GM13976 (cell line): Measurements from ENCODE around the gene CCNI2.

Source experiments
- DNase-seq: peaks from one replicate; pipeline ENCODE4 v3.0.0; 2012; ENCODE audit warnings: low spot score
- CTCF ChIP-seq: IDR thresholded peaks from 2 replicates; pipeline ENCODE4 v1.5.1; 2012; ENCODE audit warnings: borderline replicate concordance, mild to moderate bottlenecking; ENCODE audit not compliant: insufficient read depth; ENCODE audit errors: extremely low read depth, missing control alignments, control extremely low read depth
- in situ Hi-C: fragments of 300-500 bp; cut with MboI; formaldehyde crosslinking; loops from one replicate; pipeline ENCODE4 v1.12.0; 2022; ENCODE audit warnings: low sequenced_read_pairs, mixed read lengths, inconsistent platforms; ENCODE audit not compliant: unreplicated experiment

CCNI2 gene

GRCh38 chr5:132746954-132747615 lies at the start of gene CCNI2:
TSS of gene CCNI2 (plus strand) at chr5:132747426. CDS start at chr5:132747496, 70 bp downstream.
- peak; percentile 38 for TF ChIP-seq CTCF
- in situ Hi-C loops = no loop called here
- DNase-seq = peak; percentile 77

- no peak for TF ChIP-seq CTCF
- in situ Hi-C loops = no loop called here
- DNase-seq = no peak
Measured at GRCh38 chr5:132704875-132705274, 42.4 kb upstream of the CCNI2 start.

GRCh38 chr5:132708645-132709044 lies 38.6 kb upstream of the CCNI2 start:
- no peak for TF ChIP-seq CTCF
- in situ Hi-C loops = no loop called here
- DNase-seq = no peak

- no peak for DNase-seq
- in situ Hi-C loops = no loop called here
Measured at GRCh38 chr5:132714456-132715307, 32.5 kb upstream of the CCNI2 start.

GRCh38 chr5:132718544-132719312 lies 28.5 kb upstream of the CCNI2 start:
- TF ChIP-seq CTCF = no peak
- in situ Hi-C loops = no loop called here
- no peak for DNase-seq

More at GRCh38 chr5:132714456-132715307, 32.5 kb upstream of the CCNI2 start:
- no peak for TF ChIP-seq CTCF

- in situ Hi-C loops = no loop called here
- no peak for DNase-seq
- no peak for TF ChIP-seq CTCF
Measured at GRCh38 chr5:132725745-132726144, 21.5 kb upstream of the CCNI2 start.
